Ecto neural progenitor cell (in vitro differentiated cells): ENCODE measurements around the gene CCDC106.

Experiments used
- DNase-seq: peaks from one replicate; pipeline ENCODE4 v3.0.0-alpha.2; 2018; ENCODE audit warnings: low spot score

CCDC106 gene

DNA sequence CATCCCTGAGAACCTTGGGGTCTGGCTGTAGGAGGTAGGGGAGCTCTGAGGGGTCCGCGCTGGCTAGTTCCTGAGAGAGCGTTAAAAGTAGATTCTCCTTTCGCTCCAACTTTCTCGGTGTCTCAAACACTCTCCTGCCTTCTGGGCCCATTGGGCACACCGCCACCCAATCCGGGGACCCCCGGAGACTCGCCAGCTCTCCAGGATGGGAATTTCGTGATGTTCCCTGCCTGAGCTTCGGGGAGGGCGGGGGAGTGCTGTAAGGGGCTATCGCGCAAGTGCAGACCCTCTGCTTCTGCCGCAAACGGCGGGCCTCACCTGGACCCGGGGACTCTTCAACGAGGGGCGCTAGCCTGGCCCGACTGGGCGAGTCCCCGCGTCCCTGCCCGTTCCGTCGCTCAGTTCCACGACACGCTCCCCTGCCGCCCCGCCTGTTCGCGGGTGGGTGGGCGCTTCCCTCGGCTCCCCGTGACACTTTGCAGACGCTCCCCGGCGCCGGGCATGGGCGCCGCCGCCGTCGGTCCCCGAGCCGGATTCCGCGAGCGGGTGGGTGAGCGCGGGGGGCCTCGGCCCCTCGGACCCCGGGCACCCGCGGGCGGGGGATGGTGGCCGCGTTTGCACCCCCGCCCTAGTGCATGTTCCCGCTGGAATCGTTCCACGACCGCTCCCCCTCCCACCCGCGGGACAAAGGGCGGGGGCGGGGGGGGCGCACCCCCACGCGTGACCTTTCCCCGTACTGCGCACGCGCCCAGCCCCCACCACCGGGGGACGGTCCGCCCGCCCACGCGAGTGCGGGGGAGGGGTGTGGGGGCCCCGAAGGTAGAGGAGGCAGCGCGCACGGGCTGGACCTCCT lies at the start of gene CCDC106:
TSS of gene CCDC106 (plus strand) at position 481 of the 853 bp plus-strand sequence. CDS start 835 bp downstream, outside the sequence.
- DNase-seq, result peak; percentile 87

- DNase-seq, result peak; percentile 98
Observed at GRCh38 chr19:55598719-55599467, 49.1 kb upstream of the CCDC106 start.

GRCh38 chr19:55599468-55599841 lies 48.6 kb upstream of the CCDC106 start, which contains the start of gene FIZ1:
TSS of gene FIZ1 (minus strand) at chr19:55599517. CDS start at chr19:55597865, 1,652 bp downstream.
- peak; percentile 98 for DNase-seq

DNA sequence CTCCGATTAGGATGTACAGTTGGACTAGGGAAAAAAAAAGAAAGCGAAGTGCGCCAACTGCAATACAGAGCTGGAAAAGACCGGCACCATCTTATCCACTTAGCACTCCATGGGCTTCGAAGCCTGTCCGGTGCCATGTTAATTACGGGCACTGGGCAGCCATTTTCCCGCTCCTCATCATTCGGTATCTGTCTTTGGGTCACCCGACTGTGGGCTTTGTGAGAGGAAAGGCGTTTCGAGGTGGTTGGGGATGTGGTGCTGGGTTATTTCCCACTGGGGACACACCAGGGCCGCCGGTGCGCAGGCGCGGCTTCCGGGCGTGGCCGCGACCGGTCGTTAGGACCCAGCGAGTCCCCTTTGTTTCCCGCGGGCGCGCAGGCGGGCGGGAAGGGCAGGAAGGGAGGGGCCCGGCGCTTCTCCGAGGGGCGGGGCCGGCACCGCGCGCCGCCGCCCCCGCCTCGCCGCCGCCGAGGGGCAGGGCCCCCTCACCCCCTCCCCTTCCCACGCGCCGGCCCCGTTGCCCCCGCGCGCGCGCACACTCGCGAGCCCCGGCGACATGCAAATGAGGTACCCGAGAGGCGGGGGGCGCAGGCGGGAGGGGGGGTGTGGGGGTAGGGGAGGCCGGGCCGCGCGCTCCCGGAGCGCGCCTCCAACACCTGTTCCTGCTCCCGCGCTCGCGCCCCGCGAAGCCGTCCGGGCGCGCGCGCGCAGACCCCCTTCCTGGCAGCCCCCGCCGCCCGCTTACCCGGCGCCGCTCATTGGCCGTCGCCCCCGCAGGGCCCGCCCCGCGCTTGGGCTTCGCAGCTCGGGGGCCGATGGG lies 48.0 kb upstream of the CCDC106 start, which contains the start of gene ZNF524:
TSS of gene ZNF524 (plus strand) at position 447 of the 820 bp plus-strand sequence. CDS start 1,825 bp downstream, outside the sequence.
- peak; percentile 93 for DNase-seq

DNA sequence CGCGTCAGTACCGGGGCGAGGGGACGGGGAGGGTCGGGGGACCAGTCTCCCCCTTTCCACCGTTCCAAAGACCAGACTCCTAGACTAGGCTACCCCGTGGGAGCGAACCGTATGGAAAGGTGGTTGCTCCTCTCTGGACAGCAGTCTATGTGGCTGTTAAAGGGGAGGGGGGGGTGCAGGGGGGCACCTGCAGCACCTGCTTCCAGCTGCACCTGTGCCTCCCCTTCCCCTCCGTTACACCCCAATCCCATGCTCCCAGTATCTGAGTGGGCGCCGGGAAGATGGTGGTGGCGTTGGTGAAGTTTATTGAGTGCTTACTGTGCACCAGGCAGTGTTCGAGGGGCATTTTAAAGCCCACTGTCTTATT lies 47.4 kb upstream of the CCDC106 start:
- DNase-seq, result no peak

DNA sequence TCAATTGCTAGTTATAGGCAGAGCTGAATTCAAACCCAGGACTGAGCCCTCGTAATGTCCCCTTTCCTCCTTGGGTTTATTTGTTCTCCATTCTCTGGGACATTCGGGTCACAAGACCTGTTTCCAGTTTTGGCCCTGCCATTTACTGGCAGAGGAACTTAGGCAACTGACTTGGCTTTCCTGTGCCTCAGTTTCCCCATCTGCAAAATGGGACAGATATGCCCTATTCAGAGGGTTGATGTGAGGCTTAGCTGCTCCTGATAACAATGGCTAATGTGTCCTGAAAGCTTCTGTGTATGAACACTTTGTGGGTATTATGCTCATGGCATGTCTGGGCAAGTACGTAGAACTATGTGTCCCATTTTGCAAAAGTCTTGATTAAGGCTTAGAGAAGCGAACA lies 46.9 kb upstream of the CCDC106 start:
- DNase-seq, result no peak

- DNase-seq, result no peak
Observed at GRCh38 chr19:55602104-55603001, 45.7 kb upstream of the CCDC106 start.

- no peak for DNase-seq
Observed at GRCh38 chr19:55603115-55603514, 44.9 kb upstream of the CCDC106 start.

- DNase-seq, result no peak
Observed at GRCh38 chr19:55603581-55604292, 44.3 kb upstream of the CCDC106 start.

- DNase-seq, result peak; percentile 99
Observed at GRCh38 chr19:55605207-55605636, 42.8 kb upstream of the CCDC106 start.

DNA sequence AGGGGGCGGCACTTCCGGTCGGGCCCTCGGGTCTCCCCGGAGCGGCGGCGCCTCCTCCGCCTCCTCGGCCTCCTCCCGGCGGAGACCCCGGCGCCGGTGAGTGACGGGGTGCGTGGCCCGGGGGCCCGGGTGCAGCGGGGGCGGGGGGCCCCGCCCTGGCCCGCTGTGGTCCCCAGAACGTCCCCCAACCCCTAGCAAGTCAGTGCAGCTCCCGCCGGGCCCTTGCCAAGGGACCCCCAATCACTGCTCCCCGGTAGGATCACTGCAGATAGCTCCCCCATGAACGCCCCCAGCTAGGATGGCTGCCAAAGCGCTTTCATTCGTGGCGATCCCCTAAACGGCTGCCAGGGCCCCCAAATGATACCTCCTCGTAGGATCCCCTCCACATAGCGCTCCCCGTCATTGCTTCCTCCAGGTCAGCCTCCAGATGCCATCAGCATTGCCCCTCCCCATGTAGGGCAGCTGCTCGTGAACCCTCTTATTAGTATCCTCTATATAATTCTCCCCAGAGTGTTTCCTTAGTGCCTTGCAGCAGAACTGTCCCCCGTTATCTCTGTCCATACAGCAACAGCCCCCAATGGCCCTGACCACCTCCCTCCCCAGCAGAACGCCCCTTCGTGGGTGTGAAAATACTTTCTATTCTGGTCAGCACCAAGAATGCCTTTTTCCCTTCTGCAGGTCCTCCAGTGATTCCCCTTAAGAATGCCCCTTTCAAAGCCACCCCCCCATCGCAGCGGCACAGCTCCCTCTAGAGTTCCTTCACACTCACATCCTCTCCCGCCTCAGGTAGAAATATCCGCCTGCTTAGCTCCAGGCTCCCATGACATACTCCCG lies 42.2 kb upstream of the CCDC106 start, which contains the start of gene ZNF865:
TSS of gene ZNF865 (plus strand) at position 11 of the 834 bp plus-strand sequence. CDS start 7,972 bp downstream, outside the sequence.
- DNase-seq, result peak; percentile 84

DNA sequence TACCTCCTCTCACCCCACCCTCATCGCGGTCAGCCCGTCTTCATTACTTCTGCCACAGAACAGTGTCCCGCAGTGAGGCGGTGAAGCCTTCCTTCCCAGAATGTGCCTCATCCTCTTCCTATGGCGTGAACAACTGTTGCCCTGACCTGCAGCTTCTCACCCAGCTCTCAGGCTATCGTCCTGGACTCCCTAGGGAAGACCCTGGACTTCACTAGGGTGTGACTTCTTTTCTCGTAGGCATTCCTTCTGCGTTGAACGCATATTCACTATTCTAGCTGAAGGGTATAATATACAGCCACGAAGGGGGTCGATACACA lies 41.6 kb upstream of the CCDC106 start:
- DNase-seq, result no peak

DNA sequence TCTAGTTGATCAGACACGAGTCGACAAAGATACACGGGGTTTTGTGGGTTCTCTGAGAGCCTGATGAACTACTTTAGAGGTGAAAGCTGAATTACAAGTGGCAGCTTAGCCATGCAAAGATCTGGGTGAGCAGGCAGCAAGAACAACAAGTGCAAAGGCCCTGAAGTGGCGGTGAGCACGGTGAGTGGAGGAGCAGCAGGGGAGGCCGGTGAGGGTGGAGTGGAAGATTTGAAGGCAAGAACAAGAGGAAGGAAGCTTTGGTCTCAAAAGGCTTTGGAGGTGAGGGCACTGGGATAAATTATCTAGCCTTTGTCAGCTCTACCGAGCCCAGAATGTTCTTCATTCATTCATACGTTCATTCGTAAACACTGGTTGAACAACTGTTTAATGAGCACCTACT lies 41.2 kb upstream of the CCDC106 start:
- no peak for DNase-seq

DNA sequence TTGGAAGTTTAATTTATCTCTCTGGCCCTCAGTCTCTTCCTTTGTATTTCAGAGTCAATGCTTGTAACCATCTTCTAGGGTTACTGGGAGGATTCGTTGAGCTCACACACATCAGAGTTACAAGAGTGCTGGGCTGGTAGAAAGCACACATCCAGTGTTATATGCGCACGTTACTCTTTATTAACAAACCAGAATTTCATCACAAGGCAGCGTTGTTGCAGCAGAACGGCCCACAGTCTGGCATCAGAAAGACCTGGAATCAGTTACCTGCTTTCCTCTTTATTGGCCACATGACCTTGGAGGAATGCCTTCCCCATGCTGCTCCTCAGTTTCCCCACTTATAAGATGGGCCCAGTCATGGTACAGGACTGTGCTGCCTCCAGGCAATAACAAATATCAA lies 38.7 kb upstream of the CCDC106 start:
- no peak for DNase-seq

GRCh38 chr19:55611300-55611982 lies 36.6 kb upstream of the CCDC106 start:
- DNase-seq, result no peak

- no peak for DNase-seq
Observed at GRCh38 chr19:55611983-55612645, 35.9 kb upstream of the CCDC106 start.

- DNase-seq, result no peak
Observed at GRCh38 chr19:55613396-55613795, 34.6 kb upstream of the CCDC106 start.
